SK-N-MC (cell line): ENCODE measurements around the gene CSGALNACT2.

ENCODE experiments used
- EZH2 ChIP-seq: fragments of 200-600 bp; sonication (generic); IDR thresholded peaks from one replicate; pipeline ENCODE4 v1.6.1; 2017; ENCODE audit warnings: antibody characterized with exemption
- FOXP2 ChIP-seq: optimal IDR thresholded peaks from 2 replicates; pipeline ENCODE3; 2011; ENCODE audit warnings: mild to moderate bottlenecking, moderate library complexity; ENCODE audit not compliant: insufficient read depth; ENCODE audit errors: extremely low read length, control extremely low read depth
- POLR2AphosphoS5 ChIP-seq: IDR thresholded peaks from 2 replicates; pipeline ENCODE4 v1.6.1; 2012; ENCODE audit warnings: mild to moderate bottlenecking, low read depth, low read length, borderline replicate concordance

GRCh38 chr10:43194859-43195258 lies 56.6 kb downstream of the CSGALNACT2 start:
- no peak for TF ChIP-seq POLR2AphosphoS5
- no peak for TF ChIP-seq EZH2
- TF ChIP-seq FOXP2, result no peak
